ENCODE measurements around the gene C13orf42.

DNA sequence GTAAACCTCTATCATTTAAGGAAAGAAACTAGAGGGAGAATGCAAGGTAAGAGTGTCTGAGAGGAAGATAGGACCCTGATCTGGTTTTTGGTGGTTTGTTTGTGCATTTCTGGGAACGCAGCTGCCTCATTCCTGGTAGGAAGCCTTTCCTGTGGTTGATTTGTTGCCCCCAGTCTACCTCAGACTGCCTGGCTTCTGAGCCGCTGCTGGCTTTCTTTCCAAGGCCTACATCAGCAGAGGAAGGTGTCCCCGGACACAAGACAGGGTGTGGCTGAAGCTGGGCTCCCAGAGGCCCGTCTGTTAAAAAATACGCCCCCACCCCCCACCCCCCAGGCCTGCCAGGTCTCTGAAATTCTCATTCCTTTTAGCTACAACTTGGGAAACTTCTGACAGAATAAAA lies 42.6 kb downstream of the C13orf42 start:
- TF ChIP-seq POLR2AphosphoS5 (IDR thresholded peaks at IDR 0.05) = no peak
- TF ChIP-seq, protein P1, sequence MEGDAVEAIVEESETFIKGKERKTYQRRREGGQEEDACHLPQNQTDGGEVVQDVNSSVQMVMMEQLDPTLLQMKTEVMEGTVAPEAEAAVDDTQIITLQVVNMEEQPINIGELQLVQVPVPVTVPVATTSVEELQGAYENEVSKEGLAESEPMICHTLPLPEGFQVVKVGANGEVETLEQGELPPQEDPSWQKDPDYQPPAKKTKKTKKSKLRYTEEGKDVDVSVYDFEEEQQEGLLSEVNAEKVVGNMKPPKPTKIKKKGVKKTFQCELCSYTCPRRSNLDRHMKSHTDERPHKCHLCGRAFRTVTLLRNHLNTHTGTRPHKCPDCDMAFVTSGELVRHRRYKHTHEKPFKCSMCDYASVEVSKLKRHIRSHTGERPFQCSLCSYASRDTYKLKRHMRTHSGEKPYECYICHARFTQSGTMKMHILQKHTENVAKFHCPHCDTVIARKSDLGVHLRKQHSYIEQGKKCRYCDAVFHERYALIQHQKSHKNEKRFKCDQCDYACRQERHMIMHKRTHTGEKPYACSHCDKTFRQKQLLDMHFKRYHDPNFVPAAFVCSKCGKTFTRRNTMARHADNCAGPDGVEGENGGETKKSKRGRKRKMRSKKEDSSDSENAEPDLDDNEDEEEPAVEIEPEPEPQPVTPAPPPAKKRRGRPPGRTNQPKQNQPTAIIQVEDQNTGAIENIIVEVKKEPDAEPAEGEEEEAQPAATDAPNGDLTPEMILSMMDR (IDR thresholded peaks at IDR 0.05) = no peak
